HG03135 (cell line): Measurements from ENCODE around the gene DLG1.

Experiments
- ATAC-seq: cut with Tn5 transposase; IDR thresholded peaks from one replicate; pipeline ENCODE4 v1.9.1; 2021; ENCODE audit warnings: mild to moderate bottlenecking, moderate library complexity; ENCODE audit not compliant: unreplicated experiment

Gene DLG1

GRCh38 chr3:197183582-197183981 is 114.8 kb downstream of the DLG1 start:
- ATAC-seq = no peak

DNA sequence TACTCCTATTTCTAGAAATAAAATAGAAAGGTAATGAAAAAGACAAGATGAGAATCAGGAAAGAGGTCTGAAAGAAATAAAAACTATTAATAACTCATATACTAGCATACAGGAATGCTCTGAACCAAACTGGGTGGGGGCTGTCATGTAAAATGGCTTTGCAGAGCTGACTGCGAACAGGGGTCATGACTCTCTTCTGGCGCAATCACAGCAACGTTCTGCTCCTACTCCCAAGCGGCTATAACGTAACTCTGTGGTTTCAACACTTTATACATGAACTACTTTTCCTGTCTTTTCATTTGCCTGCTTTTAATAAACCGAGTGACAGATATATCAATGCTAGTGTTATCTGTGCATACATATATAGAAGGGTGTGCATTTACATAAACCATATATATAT is 116.7 kb downstream of the DLG1 start:
- ATAC-seq = no peak

GRCh38 chr3:197178998-197179397 is 119.4 kb downstream of the DLG1 start:
- ATAC-seq = no peak

DNA sequence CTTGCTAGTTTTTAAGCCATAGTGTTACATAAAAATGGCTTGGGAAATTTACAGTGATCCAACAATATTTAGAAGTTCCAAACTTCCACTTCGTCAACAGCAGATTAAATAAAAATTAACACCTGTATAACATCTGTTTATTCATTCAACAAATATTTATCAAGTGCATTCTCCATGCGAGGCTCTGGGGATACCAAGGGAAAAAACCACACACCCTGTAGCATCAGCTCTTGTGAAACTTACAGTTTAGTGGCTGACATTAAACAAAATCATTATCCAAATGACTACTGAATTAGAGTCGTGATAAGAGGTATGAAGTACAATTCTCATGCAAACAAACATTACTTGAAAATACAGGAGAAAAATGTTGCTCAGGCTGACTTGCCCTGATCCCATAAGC is 122.9 kb downstream of the DLG1 start:
- ATAC-seq = no peak

GRCh38 chr3:197174927-197175326 is 123.5 kb downstream of the DLG1 start:
- ATAC-seq = no peak

GRCh38 chr3:197173620-197174019 is 124.8 kb downstream of the DLG1 start:
- ATAC-seq = no peak

DNA sequence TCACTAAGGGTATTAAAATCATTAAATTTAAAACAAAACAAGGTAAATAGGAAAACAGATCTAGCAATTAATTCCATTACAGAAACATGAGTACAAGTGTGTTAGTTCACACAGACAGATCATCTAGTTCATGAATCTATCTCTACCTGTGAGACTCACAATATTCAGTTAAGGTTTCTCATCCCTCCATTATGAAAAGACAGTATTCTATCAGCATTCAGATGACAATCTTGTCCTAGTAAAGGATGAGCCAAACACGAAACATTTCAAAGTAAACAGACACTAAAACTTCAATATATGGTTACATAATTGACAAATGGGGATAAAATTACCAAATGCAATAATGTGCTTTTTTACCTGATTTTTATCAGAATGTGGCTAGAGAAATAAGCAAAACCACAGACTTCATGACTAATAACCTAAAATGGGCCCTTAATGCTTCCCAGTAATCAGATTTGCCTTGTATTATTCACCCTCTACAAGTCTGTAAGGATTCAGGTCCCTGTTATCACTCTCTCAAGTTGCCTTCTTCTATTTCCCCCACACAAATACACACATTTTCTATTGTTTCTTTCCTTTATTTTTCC is 126.8 kb downstream of the DLG1 start:
- no peak for ATAC-seq

DNA sequence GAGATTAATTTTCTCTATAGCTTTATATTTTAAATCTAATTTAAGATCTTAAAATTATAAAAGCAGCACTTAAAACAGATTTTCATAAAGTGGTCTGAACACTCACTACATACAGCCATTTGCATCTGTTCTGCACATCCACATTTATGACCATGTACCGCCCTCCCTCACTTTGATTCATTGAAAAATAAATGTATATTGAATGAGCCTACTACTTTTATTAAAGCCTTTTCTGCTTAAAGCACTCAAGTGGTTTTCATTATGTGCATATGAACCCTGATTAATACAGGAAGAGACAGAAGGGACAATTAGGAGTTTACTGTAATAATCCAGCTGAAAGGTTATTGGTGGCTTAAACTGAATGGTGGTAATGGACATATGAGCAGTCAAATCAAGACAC is 129.4 kb downstream of the DLG1 start:
- no peak for ATAC-seq

DNA sequence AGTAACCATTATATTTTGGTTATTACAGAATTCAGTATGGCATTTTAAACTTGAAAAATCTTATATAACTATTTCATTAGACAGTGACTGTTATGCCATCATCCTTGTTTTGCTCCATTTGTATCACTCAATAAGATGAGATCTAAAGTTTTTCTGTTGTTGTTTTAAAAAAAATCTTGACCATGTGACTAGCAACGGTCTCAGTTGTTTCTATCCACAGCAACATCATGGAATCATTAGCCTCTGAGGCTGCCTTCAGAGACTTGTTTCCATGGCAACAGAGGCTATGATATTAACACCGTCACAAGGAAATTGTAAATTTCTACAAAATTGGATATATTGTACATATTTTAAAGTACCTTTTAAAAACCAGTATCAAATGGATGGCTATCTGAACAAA is 129.8 kb downstream of the DLG1 start:
- ATAC-seq = no peak

DNA sequence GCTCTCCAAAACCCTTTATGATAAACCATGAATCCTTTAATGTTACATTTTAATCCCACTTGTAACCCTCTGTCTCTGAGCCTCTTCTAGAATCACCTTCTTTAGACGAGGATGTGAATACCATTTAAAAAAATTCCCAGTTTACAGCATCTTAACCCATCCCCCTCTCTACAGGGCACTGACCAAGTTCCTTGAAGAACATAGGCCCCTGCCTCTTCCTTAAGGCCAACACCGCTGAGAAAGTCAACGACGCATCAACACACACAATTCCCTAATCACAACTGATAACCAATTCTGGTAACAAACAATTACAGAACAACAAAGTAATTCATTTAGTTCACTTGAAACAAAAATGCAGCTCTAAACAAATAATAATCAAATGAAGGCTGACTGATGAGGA is 130.3 kb downstream of the DLG1 start:
- ATAC-seq = no peak

DNA sequence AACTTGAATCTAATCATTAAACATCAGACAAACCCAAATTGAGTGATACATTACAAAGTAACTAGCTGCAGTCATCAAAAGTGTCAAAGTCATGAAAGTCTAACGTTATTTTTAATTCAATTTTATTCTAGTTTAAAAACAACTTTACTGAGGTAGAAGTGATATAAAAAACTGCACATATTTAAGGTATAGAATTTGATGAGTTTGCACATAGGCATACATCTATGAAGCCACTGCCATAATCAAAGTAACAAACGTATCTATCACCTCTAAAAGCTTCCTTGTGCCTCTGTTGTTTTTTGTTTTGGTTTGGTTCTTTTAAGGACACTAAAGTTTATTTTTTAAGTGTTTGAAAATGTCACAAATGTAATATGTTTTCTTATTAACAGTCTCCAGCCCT is 130.9 kb downstream of the DLG1 start:
- no peak for ATAC-seq

GRCh38 chr3:197165890-197166289 is 132.5 kb downstream of the DLG1 start:
- ATAC-seq = no peak

- no peak for ATAC-seq
Measured at GRCh38 chr3:197155046-197155445, 143.4 kb downstream of the DLG1 start.

DNA sequence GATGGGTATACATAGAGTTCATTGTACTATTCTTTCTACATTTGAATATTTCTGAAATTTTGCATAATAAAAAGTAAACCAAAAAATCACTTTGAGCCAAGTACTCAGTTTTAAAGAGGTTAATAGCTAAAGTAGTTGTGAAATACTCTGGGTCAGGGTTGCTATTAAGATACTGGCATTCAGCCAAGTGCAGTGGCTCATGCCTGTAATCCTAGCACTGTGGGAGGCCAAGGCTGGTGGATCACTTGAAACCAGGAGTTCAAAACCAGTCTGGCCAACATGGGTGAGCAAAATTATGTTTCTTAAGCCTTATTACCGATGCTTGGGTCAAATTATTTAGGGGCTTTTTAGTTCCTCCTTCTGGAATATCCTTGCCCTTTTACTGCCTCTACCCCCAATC is 146.8 kb downstream of the DLG1 start:
- no peak for ATAC-seq

- ATAC-seq = no peak
Measured at GRCh38 chr3:197149528-197149927, 148.9 kb downstream of the DLG1 start.

DNA sequence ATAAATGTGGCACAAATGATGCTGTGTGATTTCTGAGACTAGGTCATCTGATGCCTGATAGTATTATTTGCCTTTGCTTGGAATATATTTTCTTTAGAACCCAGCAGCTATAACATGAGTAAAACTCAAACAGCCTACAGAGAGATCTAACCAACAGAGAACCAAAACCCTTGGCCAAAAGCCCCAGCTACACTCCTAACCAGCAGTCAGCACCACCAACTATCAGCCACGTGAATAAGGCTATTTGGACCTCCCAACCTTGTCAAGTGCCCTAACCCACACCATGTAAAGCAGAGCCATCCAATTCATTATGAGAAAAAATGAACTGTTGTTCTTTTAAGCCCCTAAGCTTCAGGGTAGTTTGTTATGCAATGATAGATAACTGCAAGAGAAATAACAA is 154.2 kb downstream of the DLG1 start:
- ATAC-seq = no peak

DNA sequence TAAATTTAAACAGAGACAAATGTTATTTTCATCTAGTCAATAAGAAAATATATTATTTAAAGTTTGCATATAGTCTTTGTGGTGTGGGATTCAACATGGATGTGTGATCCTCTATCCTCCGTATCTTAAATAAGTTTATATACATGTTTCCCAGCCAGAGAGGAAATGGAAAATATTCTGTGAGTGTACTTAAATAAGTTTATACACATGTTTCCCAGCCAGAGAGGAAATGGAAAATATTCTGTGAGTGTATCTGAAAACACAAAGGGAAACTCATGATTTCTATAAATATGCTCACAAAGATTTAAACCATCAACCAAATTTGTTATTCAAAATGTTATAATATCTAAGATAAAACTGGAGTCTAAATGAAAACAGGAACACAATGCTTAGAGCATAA is 158.8 kb downstream of the DLG1 start:
- no peak for ATAC-seq

- no peak for ATAC-seq
Measured at GRCh38 chr3:197137751-197138150, 160.7 kb downstream of the DLG1 start.

DNA sequence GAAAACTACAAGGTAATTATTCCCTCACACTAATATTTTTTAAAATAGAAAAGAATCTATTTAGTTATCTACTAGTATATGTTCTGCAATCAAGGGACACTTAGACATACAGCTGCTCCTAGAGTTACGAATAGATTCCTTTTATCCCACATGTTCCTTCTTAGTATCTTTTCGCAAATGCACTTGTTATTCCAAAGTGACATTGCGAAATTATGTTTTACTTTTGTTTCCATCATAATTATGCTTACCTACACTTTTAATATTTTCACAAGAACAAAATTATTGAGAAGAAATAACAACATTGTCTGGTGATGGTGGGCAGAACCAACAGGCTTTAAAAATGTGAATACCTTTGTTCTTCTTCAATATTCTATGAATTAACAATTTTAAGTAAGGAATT is 161.7 kb downstream of the DLG1 start:
- no peak for ATAC-seq

GRCh38 chr3:197135212-197135611 is 163.2 kb downstream of the DLG1 start:
- no peak for ATAC-seq

DNA sequence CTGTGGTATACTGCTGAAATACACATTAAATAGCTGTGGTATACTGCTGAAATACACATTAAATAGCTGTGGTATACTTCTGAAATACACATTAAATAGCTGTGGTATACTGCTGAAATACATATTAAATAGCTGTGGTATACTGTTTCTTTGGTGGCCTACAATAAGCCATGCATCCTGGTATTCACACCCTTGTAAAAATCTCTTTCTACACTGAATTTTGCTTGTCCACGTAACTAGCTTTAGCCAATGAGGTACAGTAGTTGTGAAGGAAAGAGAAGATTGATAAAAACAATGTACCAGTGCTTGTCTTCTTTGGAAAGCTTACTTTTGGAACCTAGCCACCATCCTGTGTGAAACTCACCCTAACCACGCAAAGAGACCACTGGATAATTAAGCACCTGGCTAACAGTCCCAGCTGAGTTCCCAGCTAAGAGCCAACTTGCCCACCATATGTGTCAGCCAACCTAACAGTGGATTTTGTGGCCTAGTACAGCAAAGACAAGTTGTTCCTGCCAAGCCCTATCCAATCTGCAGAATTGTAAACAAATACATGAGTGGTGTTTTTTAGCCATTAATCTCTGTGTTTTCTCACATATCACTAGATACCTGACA is 165.4 kb downstream of the DLG1 start:
- no peak for ATAC-seq

- ATAC-seq = no peak
Measured at GRCh38 chr3:197125636-197126035, 172.8 kb downstream of the DLG1 start.

DNA sequence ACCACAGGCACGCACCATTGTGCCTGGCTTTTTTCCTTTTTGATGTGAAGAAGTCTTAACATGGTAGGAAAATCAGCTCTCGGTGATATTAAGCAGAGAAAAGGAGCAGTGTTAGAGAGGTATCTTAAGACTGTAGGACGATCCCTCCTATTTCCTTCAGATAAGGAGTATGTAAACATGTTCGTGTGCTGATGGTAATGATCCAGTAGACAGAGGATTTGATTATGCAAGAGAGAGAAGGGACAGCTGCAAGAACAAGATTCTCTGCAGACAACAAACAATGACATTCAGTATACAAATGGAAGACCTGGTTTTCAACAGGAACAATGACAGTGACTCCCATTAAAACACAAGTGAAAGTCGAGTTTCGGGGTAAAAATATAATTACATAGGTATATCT is 173.7 kb downstream of the DLG1 start:
- ATAC-seq = no peak
